HCT116 (cell line): ENCODE results near the gene HIPK3. TPM values are rescaled to one million over a fixed set of nuclear protein-coding genes. Genes with fewer than 3 reads are reported as not detected.

Experiments used
- ATAC-seq: fragments of 200-7000 bp; cut with Tn5 transposase; 2 replicates; pipeline ENCODE4 v1.9.1; 2020; ENCODE audit warnings: mild to moderate bottlenecking, moderate library complexity
- BruUV-seq: library from RNA; stranded (reverse); fragments of 400-500 nt; replicated peaks from 2 replicates; lab custom pipeline; 2021; lab: Mats Ljungman, UMichigan
- CTCF ChIA-PET: fragments of 300-600 bp; sonication (Branson Sonifier 250); formaldehyde crosslinking; loops from one replicate; lab custom pipeline; 2021; ENCODE audit warnings: antibody characterized with exemption; lab: Charles Lee
- POLR2A ChIA-PET: fragments of 300-600, 350-600 bp; sonication (Branson Sonifier 250); formaldehyde crosslinking; loops from one replicate; lab custom pipeline; 2021; ENCODE audit warnings: antibody characterized with exemption; lab: Charles Lee
- RAD21 ChIA-PET, 2 experiments: fragments of 300-600 bp; sonication (Branson Sonifier 250); formaldehyde crosslinking; loops; one replicate each; lab custom pipeline; 2023; ENCODE audit warnings: low total read pairs in 2 of 2; ENCODE audit not compliant: uncharacterized antibody in 2 of 2, unreplicated experiment in 2 of 2, low non-redundant PET in 1 of 2; lab: Charles Lee
- DNase-seq: peaks from one replicate; pipeline ENCODE4 v3.0.0-alpha.2; 2010; ENCODE audit warnings: low read depth, low spot score
- H2AFZ ChIP-seq: fragments of 200-600 bp; shearing (Covaris generic), sonication (generic); 2 replicates; pipeline ENCODE4 v1.6.1; 2017; ENCODE audit warnings: low read depth, mixed run types, mixed read lengths, antibody characterized with exemption, low read length; ENCODE audit not compliant: poor library complexity, severe bottlenecking
- H3K27ac ChIP-seq: 2 replicates; pipeline ENCODE4 v1.5.1; 2012; ENCODE audit warnings: low read depth, low read length
- H3K27me3 ChIP-seq: fragments of 200-600 bp; sonication (generic); 2 replicates; pipeline ENCODE4 v1.6.1; 2016; ENCODE audit warnings: mixed run types, low read length, mixed read lengths; ENCODE audit not compliant: insufficient read depth
- H3K36me3 ChIP-seq, 2 experiments: fragments of 200-500 bp in 1 of 2; fragments of 200-600 bp in 1 of 2; sonication (Bioruptor generic) in 1 of 2; sonication (generic) in 1 of 2; 2 replicates each; pipeline versions ENCODE4 v1.5.1 to v1.6.1; 2014 to 2016; ENCODE audit warnings: low read length in 2 of 2, inconsistent platforms in 1 of 2, mixed read lengths in 1 of 2, mixed run types in 1 of 2; ENCODE audit not compliant: insufficient read depth in 2 of 2, control insufficient read depth in 1 of 2
- H3K4me1 ChIP-seq, 2 experiments: fragments of 200-600 bp in 1 of 2; sonication (generic) in 1 of 2; 2 replicates each; pipeline versions ENCODE4 v1.5.1 to v1.6.1; 2012 to 2017; ENCODE audit warnings: low read length in 2 of 2, inconsistent platforms in 1 of 2, mild to moderate bottlenecking in 1 of 2, mixed read lengths in 1 of 2, mixed run types in 1 of 2, moderate library complexity in 1 of 2; ENCODE audit not compliant: insufficient read depth in 2 of 2, control insufficient read depth in 1 of 2
- H3K4me2 ChIP-seq: fragments of 200-600 bp; sonication (generic); 2 replicates; pipeline ENCODE4 v1.6.1; 2017; ENCODE audit warnings: mixed run types, low read length, mixed read lengths
- H3K4me3 ChIP-seq, 2 experiments: fragments of 200-600 bp in 1 of 2; sonication (generic) in 1 of 2; replicated peaks in 1 of 2; 2 replicates each; pipeline ENCODE4 v1.5.1; 2011 to 2016; ENCODE audit warnings: low read length in 2 of 2, control low read depth in 1 of 2, low read depth in 1 of 2, mild to moderate bottlenecking in 1 of 2, mixed read lengths in 1 of 2, mixed run types in 1 of 2
- H3K79me2 ChIP-seq: fragments of 200-600 bp; sonication (generic); 2 replicates; pipeline ENCODE4 v1.6.1; 2017; ENCODE audit warnings: mild to moderate bottlenecking, mixed run types, low read length, moderate library complexity, mixed read lengths; ENCODE audit not compliant: insufficient read depth
- H3K9ac ChIP-seq: fragments of 200-600 bp; sonication (generic); 2 replicates; pipeline ENCODE4 v1.6.1; 2016; ENCODE audit warnings: low read length, mixed read lengths
- H3K9me2 ChIP-seq: fragments of 200-600 bp; sonication (generic), shearing (Covaris generic); 2 replicates; pipeline ENCODE4 v1.6.1; 2017; ENCODE audit warnings: mixed run types, mild to moderate bottlenecking, moderate library complexity; ENCODE audit not compliant: insufficient read depth
- H3K9me3 ChIP-seq, 2 experiments: fragments of 200-500 bp in 1 of 2; fragments of 200-600 bp in 1 of 2; sonication (Bioruptor generic) in 1 of 2; sonication (generic) in 1 of 2; 2 replicates each; pipeline ENCODE4 v1.6.1; 2014 to 2017; ENCODE audit warnings: low read length in 2 of 2, mixed read lengths in 2 of 2, inconsistent platforms in 1 of 2, low read depth in 1 of 2, mild to moderate bottlenecking in 1 of 2, mixed run types in 1 of 2, moderate library complexity in 1 of 2; ENCODE audit not compliant: control insufficient read depth in 1 of 2, insufficient read depth in 1 of 2
- H4K20me1 ChIP-seq: fragments of 200-600 bp; sonication (generic), shearing (Covaris generic); 2 replicates; pipeline ENCODE4 v1.6.1; 2017; ENCODE audit warnings: mixed run types, mild to moderate bottlenecking, moderate library complexity; ENCODE audit not compliant: insufficient read depth
- CBX3 ChIP-seq: IDR thresholded peaks from 2 replicates; pipeline ENCODE4 v1.6.1; 2012; ENCODE audit warnings: low read depth
- CEBPB ChIP-seq: IDR thresholded peaks from 2 replicates; pipeline ENCODE4 v1.6.1; 2012; ENCODE audit warnings: low read depth
- EGR1 ChIP-seq: IDR thresholded peaks from 2 replicates; pipeline ENCODE4 v1.6.1; 2012; ENCODE audit warnings: low read depth
- ELF1 ChIP-seq: IDR thresholded peaks from 2 replicates; pipeline ENCODE4 v1.6.1; 2012; ENCODE audit warnings: low read depth, borderline replicate concordance
- EZH2 ChIP-seq: fragments of 200-600 bp; sonication (generic); IDR thresholded peaks from 2 replicates; pipeline ENCODE4 v1.6.1; 2017; ENCODE audit warnings: antibody characterized with exemption, mixed run types
- FOSL1 ChIP-seq: IDR thresholded peaks from 2 replicates; pipeline ENCODE4 v1.6.1; 2012; ENCODE audit warnings: low read depth
- JUND ChIP-seq: IDR thresholded peaks from 2 replicates; pipeline ENCODE4 v1.6.1; 2012
- POLR2A ChIP-seq: IDR thresholded peaks from 2 replicates; pipeline ENCODE4 v1.7.0; 2011; ENCODE audit warnings: borderline replicate concordance; ENCODE audit not compliant: insufficient read depth, insufficient read length; ENCODE audit errors: extremely low read depth
- RAD21 ChIP-seq: IDR thresholded peaks from 2 replicates; pipeline ENCODE4 v1.6.1; 2012; ENCODE audit warnings: low read depth, mild to moderate bottlenecking
- TCF7L2 ChIP-seq: IDR thresholded peaks from 2 replicates; pipeline ENCODE4 v1.7.0; 2011; ENCODE audit warnings: borderline replicate concordance, inconsistent platforms; ENCODE audit not compliant: insufficient read depth, insufficient read length; ENCODE audit errors: extremely low read depth
- ZFX ChIP-seq: fragments of 450-650 bp; IDR thresholded peaks from 2 replicates; pipeline ENCODE4 v1.6.1; 2017
- ZNF274 ChIP-seq: fragments of 200-500 bp; sonication (Bioruptor generic); IDR thresholded peaks from 2 replicates; pipeline ENCODE4 v1.6.1; 2014; ENCODE audit warnings: mild to moderate bottlenecking, low read depth, low read length, inconsistent platforms
- intact Hi-C: fragments of 100-400 bp; cut with micrococcal nuclease; formaldehyde crosslinking; loops from 2 replicates; pipeline ENCODE4 v1.10.0; 2022
- total RNA-seq: library from RNA; stranded (reverse); gene quantifications from one replicate; pipeline ENCODE4 v1.2.1, GENCODE V29; 2021; ENCODE audit not compliant: unreplicated experiment
- TF ChIP-seq, protein P1 (sequence below): IDR thresholded peaks from 2 replicates; pipeline ENCODE4 v1.6.1; 2011; ENCODE audit warnings: mild to moderate bottlenecking, low read length, moderate library complexity; ENCODE audit not compliant: insufficient replicate concordance; ENCODE audit errors: extremely low read depth
- TF ChIP-seq, protein P2 (sequence below): IDR thresholded peaks from 2 replicates; pipeline ENCODE4 v1.6.1; 2012
- TF ChIP-seq, protein P3 (sequence below): IDR thresholded peaks from 2 replicates; pipeline ENCODE4 v1.6.1; 2012

Gene HIPK3
- total RNA-seq, 1 experiment from 2014 or later = 35.2 TPM

DNA sequence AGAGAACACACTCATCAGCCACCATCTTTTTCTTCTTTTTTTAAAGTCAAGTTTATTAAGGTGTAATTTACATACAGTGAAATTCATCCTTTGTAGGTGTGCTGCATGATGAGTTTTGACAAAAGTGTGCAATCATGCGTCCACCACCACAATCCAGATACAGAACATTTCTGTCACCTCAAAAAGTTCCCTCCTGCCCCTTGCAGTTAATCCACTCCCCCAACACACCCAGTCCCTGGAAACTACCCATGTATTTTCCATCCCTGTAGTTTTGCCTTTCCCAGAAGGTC is 126.7 kb downstream of the HIPK3 start:
- no peak for ATAC-seq

More for the DNA sequence above, 126.7 kb downstream of the HIPK3 start:
- H3K9me2 ChIP-seq = no peaks in the 10 kb centered on the region
- no peak overlapping the region for H3K9ac ChIP-seq
- H3K4me1 ChIP-seq = no peaks in the 10 kb centered on the region
- no peak overlapping the region for H3K27ac ChIP-seq
- ChIA-PET CTCF (no interaction called here), RAD21 (no interaction called here), POLR2A (no interaction called here)
- no peaks in the 10 kb centered on the region for H3K9me3 ChIP-seq
- TF ChIP-seq POLR2A = no peak
- TF ChIP-seq JUND = no peak
- no peak for TF ChIP-seq RAD21
- TF ChIP-seq, protein P1, sequence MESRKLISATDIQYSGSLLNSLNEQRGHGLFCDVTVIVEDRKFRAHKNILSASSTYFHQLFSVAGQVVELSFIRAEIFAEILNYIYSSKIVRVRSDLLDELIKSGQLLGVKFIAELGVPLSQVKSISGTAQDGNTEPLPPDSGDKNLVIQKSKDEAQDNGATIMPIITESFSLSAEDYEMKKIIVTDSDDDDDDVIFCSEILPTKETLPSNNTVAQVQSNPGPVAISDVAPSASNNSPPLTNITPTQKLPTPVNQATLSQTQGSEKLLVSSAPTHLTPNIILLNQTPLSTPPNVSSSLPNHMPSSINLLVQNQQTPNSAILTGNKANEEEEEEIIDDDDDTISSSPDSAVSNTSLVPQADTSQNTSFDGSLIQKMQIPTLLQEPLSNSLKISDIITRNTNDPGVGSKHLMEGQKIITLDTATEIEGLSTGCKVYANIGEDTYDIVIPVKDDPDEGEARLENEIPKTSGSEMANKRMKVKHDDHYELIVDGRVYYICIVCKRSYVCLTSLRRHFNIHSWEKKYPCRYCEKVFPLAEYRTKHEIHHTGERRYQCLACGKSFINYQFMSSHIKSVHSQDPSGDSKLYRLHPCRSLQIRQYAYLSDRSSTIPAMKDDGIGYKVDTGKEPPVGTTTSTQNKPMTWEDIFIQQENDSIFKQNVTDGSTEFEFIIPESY = no peak
- no peak for TF ChIP-seq ELF1
- no peak for TF ChIP-seq EGR1
- no peak for TF ChIP-seq EZH2
- TF ChIP-seq, protein P2, sequence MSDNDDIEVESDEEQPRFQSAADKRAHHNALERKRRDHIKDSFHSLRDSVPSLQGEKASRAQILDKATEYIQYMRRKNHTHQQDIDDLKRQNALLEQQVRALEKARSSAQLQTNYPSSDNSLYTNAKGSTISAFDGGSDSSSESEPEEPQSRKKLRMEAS = no peak
- no peak for TF ChIP-seq ZNF274
- TF ChIP-seq TCF7L2 = no peak
- TF ChIP-seq, protein P3, sequence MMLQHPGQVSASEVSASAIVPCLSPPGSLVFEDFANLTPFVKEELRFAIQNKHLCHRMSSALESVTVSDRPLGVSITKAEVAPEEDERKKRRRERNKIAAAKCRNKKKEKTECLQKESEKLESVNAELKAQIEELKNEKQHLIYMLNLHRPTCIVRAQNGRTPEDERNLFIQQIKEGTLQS = no peak
- no peak for TF ChIP-seq CBX3
- TF ChIP-seq CEBPB = no peak
- TF ChIP-seq ZFX = no peak
- TF ChIP-seq FOSL1 = no peak
- H3K36me3 ChIP-seq = no peaks in the 10 kb centered on the region
- no peaks in the 10 kb centered on the region; the same call in 1 of the 2 replicates for H3K27me3 ChIP-seq
- no peak for DNase-seq
- intact Hi-C loops = no loop called here
- H3K79me2 ChIP-seq = no peaks in the 10 kb centered on the region
- no TSS peak for BruUV-seq
- no peak overlapping the region for H3K4me3 ChIP-seq
- H4K20me1 ChIP-seq = no peaks in the 10 kb centered on the region
- H3K4me2 ChIP-seq = no peak overlapping the region
- no peak overlapping the region for H2AFZ ChIP-seq
